Upper lobe of left lung (tissue), 4 donors: ENCODE measurements around the gene GPR183.

ENCODE experiments used
- EP300 ChIP-seq, 4 donors: sonication (generic); formaldehyde crosslinking; IDR thresholded peaks; one replicate each; pipeline ENCODE4 v1.5.1; 2017; ENCODE audit warnings: antibody characterized with exemption in 4 of 4, control low read depth in 2 of 4
- POLR2A ChIP-seq, 4 donors: fragments of 450-650 bp; IDR thresholded peaks; one replicate each; pipeline ENCODE4 v1.5.1; 2016 to 2017; ENCODE audit warnings: antibody characterized with exemption in 4 of 4, mild to moderate bottlenecking in 2 of 4
- TF ChIP-seq, protein P1 (sequence below), 6 experiments: fragments of 450-650 bp in 4 of 6; fragments of 200-600 bp in 2 of 6; sonication (generic) in 2 of 6; IDR thresholded peaks; one replicate each; pipeline ENCODE4 v1.5.1; 2016 to 2019; ENCODE audit warnings: antibody characterized with exemption in 6 of 6

DNA sequence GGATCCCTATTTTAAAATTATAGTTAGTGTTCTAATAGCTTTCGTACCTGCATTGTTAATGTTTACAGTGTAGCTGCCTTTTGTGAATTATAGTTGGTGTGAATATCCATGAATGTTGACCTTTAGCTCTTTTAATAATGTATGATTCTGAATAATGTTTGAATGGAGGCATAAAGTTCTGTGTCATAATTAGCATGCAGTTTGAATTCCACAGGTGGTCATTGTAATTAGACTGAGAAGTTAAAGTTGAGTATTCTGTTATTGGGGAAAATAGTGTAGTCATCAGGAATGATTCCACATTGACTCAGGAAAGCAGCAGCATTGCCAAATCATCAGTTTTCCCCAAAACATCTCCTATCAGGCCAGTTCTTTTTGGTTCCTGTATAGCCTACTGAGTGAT, 61.1 kb downstream of the GPR183 start:
- TF ChIP-seq POLR2A (IDR thresholded peaks at IDR 0.05) (no peak), EP300 (IDR thresholded peaks at IDR 0.05) (no peak)
- TF ChIP-seq, protein P1, sequence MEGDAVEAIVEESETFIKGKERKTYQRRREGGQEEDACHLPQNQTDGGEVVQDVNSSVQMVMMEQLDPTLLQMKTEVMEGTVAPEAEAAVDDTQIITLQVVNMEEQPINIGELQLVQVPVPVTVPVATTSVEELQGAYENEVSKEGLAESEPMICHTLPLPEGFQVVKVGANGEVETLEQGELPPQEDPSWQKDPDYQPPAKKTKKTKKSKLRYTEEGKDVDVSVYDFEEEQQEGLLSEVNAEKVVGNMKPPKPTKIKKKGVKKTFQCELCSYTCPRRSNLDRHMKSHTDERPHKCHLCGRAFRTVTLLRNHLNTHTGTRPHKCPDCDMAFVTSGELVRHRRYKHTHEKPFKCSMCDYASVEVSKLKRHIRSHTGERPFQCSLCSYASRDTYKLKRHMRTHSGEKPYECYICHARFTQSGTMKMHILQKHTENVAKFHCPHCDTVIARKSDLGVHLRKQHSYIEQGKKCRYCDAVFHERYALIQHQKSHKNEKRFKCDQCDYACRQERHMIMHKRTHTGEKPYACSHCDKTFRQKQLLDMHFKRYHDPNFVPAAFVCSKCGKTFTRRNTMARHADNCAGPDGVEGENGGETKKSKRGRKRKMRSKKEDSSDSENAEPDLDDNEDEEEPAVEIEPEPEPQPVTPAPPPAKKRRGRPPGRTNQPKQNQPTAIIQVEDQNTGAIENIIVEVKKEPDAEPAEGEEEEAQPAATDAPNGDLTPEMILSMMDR (IDR thresholded peaks at IDR 0.05): no peak
